Stimulated activated CD4-positive, alpha-beta T cell treated with anti-CD3 and anti-CD28 coated beads, Interleukin-12 subunit alpha, Interleukin-12 subunit beta, amount 100 ng/mL, for 4 hours (primary cell): ENCODE measurements around the gene ADGRD1.

Experiments
- DNase-seq: peaks from one replicate; pipeline ENCODE4 v3.0.0-alpha.2; 2020

ADGRD1 gene

GRCh38 chr12:130938186-130938585 lies 15.5 kb upstream of the ADGRD1 start:
- no peak for DNase-seq

- no peak for DNase-seq
Observed at GRCh38 chr12:130944878-130945277, 8.8 kb upstream of the ADGRD1 start.

DNA sequence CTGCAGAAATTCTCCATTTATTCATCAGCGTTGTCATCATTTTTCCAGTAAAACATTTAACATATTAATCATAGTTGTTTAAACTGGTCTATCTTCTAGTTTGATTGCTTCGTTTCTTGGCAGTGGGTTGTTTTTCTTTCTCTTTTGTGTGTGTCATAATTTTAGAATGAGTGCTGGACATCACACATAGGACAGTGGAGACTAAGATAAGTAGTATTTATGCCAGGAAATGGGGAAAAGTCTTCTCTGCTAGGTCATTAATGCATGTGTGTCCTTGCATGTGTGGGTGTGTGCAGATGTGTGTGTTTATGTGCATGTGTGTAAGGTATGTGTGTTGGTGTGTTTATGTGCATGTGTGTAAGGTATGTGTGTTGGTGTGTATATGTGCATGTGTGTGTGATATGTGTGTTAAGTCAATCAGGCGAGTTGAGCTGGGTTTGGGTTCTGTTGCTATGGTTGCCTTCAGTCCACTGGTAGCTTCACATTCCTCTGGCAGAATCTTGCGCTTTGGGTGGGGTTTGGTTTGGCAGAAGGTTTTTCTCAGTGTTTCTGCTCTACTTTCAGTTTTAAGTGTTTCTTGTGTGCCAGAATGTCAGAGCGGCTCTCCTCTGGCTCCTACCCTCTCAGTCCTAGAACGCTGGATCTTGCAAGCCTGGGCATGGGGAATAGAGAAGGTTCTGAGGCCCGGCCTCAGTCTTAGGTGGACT lies 7.8 kb upstream of the ADGRD1 start:
- no peak for DNase-seq

GRCh38 chr12:130947028-130947613 lies 6.6 kb upstream of the ADGRD1 start:
- DNase-seq = no peak

DNA sequence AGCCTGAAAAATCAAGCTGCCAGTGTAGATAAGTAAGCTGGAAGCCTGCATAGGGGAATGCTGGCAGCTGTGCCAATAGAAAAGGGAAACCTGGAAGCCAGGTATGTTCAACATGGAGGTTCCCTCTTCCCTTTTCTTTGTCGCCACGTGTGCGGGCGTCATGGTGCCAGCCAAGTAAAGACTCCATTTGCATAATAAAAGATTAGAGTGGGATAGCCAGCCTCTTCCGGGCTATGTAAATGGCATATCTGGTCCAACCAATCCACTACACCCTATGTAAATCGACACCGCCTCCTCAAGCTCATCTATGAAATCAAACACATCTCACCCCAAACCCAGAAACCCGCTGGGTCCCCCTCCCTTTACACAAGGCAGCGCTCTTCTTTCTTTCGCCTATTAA lies 5.6 kb upstream of the ADGRD1 start:
- no peak for DNase-seq

DNA sequence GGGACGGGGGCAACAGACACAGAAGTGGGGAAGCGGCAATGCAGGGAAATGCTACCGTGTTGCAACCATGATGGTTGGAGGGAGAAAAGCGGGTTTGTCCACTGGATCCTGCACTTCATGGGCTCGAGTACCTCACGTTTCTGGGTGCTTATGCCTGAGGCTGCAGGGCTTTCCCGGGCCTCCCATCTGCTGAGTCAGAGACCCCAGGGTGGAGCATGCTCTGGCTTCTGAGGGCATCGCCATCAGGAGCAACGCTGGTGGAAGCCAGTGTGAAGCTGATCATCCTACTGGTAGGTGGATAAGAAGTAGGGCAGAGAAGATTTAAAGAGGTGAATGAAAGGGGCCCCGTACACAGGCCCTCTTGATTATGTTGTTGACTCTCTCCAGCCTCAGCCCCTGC lies 5.0 kb upstream of the ADGRD1 start:
- no peak for DNase-seq

DNA sequence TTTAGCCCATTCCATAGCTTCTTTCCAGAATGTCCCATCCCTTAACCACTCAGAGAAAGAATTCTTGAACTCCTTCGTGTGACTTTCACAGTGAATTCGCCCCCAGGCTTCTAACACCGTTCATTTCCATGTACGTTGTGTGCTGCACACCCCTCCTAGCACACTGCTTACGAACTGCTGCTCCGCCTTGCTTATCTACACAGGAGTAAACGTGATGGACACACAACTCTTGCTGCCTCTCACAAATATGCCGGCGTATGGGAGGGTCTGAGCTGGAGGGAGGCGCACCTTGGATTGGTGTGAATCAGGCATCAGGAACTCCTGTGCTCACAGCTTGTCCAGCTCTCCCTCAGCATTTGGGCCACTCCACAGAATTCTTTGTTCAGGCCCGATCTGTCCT lies 3.9 kb upstream of the ADGRD1 start:
- DNase-seq = no peak

GRCh38 chr12:130951636-130952035 lies 2.1 kb upstream of the ADGRD1 start:
- DNase-seq = no peak

DNA sequence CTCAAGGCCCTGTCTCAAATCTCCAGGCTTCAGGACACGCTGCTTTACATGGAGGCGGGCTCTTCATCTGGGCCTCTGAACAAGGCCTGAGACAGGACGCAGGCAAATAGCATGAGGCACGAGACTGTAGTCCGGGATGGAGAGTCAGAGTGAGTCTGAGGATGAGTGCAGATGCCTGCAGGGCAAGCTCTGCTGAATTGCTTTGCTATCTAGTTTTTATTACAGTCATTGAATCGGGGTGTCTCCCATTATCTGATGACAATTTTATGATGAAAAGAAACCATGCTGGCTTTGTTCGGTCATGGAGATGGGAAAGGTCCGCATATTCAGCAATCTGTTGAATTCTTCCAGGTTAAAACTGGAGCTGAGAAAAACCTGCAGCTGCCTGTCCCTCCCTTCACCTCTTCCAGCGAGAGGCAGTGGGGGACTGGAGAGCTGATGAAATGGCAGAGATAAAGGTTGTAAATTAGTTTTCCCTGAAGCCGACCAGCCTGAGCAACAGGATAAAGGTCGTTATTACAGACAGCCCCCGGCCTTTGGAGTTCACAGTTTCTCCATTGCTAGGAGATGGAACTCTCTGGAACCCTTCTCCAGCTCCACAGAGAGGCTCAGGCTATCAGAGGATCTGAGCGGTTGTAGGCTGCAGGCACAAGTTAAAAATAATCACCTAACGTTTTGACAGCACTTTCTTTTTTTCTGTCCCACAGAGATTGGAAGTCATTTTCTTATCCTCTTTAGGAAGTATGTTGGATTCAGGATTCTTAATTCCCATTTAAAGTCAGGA lies 1.3 kb upstream of the ADGRD1 start:
- DNase-seq = no peak

DNA sequence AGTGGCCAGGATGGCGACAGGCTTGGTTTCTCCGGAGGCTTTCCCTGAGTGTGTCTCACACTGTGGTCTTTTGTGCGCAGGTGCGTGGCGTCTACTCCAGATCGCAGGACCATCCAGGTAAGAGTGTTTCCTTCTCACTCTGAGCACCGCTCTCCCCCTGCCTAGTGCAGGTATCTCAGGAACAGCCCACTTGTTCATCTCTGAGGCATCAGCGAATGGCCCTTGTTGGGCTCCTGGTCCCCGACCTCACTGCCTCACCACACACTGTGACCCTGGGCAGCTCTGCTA lies 781 bp downstream of the ADGRD1 start:
- no peak for DNase-seq

- no peak for DNase-seq
Observed at GRCh38 chr12:130955238-130955816, 1.6 kb downstream of the ADGRD1 start.

GRCh38 chr12:130956009-130956408 lies 2.3 kb downstream of the ADGRD1 start:
- no peak for DNase-seq

DNA sequence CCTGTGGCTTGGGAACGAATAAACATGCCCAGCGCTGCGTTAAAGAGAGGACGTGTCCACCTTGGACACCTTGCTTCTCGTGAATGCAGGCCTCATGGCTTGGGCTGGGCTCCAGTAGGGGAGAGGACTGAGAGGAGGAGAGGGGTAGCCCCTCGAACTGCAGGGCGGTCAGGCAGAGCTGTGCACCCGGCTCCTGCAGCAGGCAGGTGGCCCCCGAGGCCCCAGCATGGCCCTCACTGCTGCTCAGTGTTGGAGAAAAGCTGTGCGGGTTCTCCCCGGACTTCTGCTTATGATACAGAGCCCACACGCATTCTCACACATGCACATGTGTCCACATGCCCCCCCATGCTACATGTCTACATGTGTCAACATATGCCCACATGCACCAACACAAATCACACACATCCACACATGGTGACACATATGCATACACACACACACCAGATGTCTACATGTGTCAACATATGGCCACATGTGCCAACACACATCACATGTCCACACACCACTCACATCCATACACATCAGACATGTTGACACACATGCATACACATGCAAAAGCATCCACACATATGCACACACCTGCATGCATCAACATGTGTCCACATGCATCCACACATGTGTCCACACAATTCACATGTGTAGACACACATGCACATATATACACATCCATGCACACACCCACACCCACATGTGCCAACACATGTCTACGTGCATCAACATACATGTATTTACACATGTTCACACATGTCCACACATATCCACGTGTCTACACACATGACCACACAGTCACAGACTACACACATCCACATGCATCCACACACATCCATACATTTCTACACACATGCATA lies 3.0 kb downstream of the ADGRD1 start:
- DNase-seq = no peak

- no peak for DNase-seq
Observed at GRCh38 chr12:130957304-130957621, 3.6 kb downstream of the ADGRD1 start.

GRCh38 chr12:130958557-130959140 lies 4.9 kb downstream of the ADGRD1 start:
- no peak for DNase-seq

DNA sequence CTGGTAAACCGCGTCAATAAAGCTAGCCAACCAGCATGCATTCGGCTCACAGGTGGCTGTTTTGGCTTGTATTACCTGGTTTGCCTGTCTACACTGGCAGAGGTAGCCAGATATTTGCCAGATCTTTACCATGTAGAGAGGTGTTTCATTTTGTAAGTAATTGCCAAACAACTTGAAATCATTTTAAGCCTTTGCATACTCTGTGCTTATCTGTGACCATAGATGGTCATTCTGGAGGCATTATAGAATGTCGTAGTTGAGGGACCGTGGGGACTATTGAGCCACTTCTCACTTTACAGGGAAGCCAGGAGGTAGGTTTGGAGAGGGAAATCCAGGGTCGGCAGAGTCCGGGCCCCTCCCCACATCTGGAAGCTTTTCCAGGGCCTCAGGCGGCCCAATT lies 5.9 kb downstream of the ADGRD1 start:
- no peak for DNase-seq

- no peak for DNase-seq
Observed at GRCh38 chr12:130960058-130960457, 6.4 kb downstream of the ADGRD1 start.

GRCh38 chr12:130960787-130961186 lies 7.1 kb downstream of the ADGRD1 start:
- DNase-seq = no peak

DNA sequence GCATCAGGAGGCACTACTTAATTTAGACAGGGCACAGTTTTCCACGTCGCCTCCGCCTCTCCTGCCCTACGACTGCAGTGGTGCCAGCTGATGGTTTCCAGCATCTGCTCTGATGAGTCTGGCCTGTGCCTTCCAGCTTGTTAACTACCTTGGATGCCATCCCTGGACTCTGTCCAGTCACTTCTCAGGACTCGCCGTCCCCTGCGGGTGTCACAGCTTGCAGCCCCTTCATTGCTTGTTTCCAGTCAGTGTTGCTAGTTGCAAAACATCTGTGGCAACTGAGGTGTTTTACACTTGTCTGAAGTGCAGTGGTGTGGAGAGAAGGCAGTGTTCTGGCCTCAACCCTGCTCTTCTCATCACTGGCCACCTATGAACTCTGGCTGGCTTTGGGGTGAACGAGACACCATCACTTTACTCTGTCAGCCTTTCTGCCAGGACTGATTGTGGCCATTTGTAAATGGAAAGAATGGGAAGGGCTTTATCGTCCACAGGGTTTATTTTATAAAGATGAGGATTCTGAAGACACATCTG lies 8.3 kb downstream of the ADGRD1 start:
- DNase-seq = no peak

DNA sequence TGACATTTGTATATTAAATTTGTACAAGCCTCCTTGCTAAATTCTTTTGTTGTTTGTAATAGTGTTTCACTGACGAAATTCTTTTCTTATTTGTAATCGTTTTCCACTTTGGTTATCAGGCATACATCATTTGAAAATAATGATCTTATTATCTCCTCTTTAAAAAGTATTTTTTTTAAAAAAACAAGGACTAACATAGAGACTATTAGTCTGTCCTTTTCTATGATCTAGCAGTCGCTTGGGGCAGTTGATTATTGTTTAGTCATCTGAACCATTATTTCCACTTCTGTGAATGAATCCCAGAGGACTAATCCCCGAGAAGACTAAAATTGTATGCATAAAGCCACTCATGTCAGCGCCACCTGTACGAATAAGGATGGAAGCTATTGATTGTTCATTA lies 11.5 kb downstream of the ADGRD1 start:
- no peak for DNase-seq

DNA sequence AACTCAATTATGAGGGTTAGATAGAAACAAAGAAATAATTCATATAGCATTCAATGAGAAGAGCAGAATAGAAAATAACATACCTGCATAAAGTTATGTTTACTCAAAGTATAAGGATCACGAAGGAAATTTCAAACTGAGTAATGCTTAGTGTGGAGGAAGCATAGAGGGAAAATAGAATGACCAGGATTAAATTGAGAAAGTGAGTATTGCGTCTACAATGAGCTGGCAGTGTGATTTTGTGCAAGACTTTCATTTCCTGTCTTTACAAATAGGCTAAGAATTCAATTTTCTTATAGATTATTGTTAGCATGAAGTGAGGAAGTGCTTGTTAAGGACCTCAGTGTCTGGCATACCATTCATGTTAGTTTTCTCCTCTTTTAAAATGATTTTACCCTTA lies 12.0 kb downstream of the ADGRD1 start:
- DNase-seq = no peak

GRCh38 chr12:130966443-130967030 lies 12.8 kb downstream of the ADGRD1 start:
- no peak for DNase-seq
